Left ventricle myocardium inferior (tissue), 1 donor: ENCODE data around the gene ANP32A. TPM values are rescaled to one million over a fixed set of nuclear protein-coding genes. Genes with fewer than 3 reads are reported as not detected.

Source experiments
- DNase-seq: peaks from one replicate; pipeline ENCODE4 v3.0.0-alpha.2; 2020
- H3K27ac ChIP-seq: fragments of 200-600 bp; replicated peaks from 2 replicates; pipeline ENCODE4 v1.8.0; 2021
- H3K27me3 ChIP-seq: fragments of 200-600 bp; 2 replicates; pipeline ENCODE4 v1.8.0; 2021; ENCODE audit warnings: low read depth
- H3K36me3 ChIP-seq: fragments of 200-600 bp; 2 replicates; pipeline ENCODE4 v1.8.0; 2021
- H3K4me1 ChIP-seq: fragments of 200-600 bp; 2 replicates; pipeline ENCODE4 v1.8.0; 2021
- H3K4me3 ChIP-seq: fragments of 200-600 bp; 2 replicates; pipeline ENCODE4 v1.8.0; 2021; ENCODE audit warnings: mild to moderate bottlenecking, moderate library complexity
- H3K9me3 ChIP-seq: fragments of 200-600 bp; replicated peaks from 2 replicates; pipeline ENCODE4 v1.8.0; 2021
- CTCF ChIP-seq: fragments of 200-600 bp; IDR thresholded peaks from 2 replicates; pipeline ENCODE4 v1.8.0; 2021; ENCODE audit warnings: antibody characterized with exemption, mild to moderate bottlenecking, borderline replicate concordance
- intact Hi-C: fragments of 100-400 bp; cut with micrococcal nuclease; formaldehyde crosslinking; loops from one replicate; pipeline ENCODE4 v1.11.0; 2022
- total RNA-seq: library from RNA; stranded (reverse); fragmentation: NEBNext Ultra II Directional; extraction: Animal tissue kit (Norgen Biotek cat#: 25700); gene quantifications from one replicate; pipeline ENCODE4 v1.2.1, GENCODE V29; 2021
- donor health status: DM: no; HTN: yes; CAD: no; lungs with severe emphysema.

ANP32A gene
- total RNA-seq, 1 donor from 2014 or later = 150 TPM

DNA sequence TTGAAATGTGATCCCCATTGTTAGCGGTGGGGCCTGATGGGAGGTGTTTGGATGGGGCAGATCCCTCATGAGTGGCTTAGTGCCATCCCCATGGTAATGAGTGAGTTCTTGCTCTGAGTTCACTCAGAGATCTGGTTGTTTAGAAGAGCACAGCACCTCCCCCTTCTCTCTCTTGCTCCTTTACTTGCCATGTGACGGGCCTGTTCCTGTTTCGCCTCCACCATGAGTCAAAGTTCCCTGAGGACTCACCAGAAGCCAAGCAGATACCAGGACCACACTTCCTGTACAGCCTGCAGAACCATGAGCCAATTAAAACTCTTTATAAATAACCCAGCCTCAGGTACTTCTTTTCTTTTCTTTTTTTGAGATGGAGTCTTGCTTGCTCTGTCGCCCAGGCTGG lies 46.6 kb downstream of the ANP32A start:
- intact Hi-C loops = no loop called here
- no peak for DNase-seq
- Histone ChIP-seq H3K27ac (peak overlapping the region; percentile 75), H3K36me3 (peaks cover 8% of the 10 kb centered on the region), H3K4me1 (peaks cover 30% of the 10 kb centered on the region), H3K27me3 (no peaks in the 10 kb centered on the region), H3K9me3 (no peaks in the 10 kb centered on the region), H3K4me3 (no peak overlapping the region)
- no peak for TF ChIP-seq CTCF

DNA sequence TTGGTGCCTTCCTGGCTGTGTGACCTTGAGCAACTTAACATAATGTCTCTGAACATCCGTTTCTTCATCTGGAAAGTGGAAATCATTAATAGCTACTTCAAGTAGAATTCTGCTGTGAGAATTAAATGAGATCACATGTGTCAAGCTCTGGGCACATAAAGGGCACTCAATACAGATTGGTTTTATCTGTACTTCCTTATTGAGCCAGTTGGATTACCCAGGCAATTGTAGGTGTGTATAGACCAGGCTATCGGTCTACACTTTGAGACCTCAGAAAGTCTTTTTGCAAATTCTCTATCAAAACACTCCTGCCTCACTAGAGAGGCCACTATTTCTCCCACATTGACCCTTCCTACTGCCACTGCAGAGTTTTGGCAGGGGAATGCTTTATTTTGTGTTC lies 47.7 kb downstream of the ANP32A start:
- no peaks in the 10 kb centered on the region for H3K36me3 ChIP-seq
- no peaks in the 10 kb centered on the region for H3K27me3 ChIP-seq
- H3K4me1 ChIP-seq = peaks cover 30% of the 10 kb centered on the region
- intact Hi-C loops = no loop called here
- H3K4me3 ChIP-seq = no peak overlapping the region
- no peaks in the 10 kb centered on the region for H3K9me3 ChIP-seq
- TF ChIP-seq CTCF = no peak
- no peak overlapping the region for H3K27ac ChIP-seq
- no peak for DNase-seq

DNA sequence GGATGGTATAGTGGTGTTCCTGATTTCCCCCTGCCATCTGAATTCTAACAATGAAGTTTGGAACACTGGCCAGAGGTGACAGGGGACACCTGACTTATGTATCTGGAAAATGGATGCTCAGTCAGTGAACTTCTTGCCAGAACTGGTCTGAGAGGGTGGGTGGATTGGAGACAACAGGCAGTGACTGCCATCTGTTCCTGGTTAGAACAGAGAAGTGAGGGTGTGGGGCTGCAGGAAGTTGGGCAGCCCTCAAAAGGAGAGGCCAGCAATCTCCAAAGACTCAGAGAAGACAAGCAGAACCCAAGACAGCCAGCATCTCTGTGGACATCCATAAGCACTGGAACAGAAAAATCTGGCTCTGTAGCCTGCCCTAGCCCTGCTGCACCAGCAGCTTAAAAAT lies 50.5 kb downstream of the ANP32A start:
- intact Hi-C loops = no loop called here
- Histone ChIP-seq H3K9me3 (no peaks in the 10 kb centered on the region), H3K4me3 (no peak overlapping the region), H3K27me3 (no peaks in the 10 kb centered on the region), H3K27ac (no peak overlapping the region), H3K36me3 (no peaks in the 10 kb centered on the region), H3K4me1 (peaks cover 17% of the 10 kb centered on the region)
- no peak for TF ChIP-seq CTCF
- DNase-seq = no peak

DNA sequence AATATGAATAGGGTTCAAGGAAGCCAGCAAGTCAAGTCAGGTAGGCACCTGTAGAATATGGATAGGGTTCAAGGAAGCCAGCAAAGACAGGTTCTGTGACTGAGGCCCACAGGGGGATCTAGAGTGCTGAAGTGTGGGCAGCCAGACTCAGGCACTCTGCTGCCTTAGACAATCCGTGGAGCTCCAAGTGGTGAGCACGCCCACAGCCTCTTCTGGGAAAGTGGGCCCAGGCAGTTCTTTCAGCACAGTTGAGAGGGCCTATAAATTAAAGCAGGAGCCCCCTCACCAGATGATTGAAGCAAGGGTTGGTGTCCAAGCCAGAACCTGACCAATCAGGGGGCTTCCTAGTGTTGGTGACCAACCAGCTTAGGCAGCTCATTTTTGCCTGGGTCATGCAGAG lies 51.0 kb downstream of the ANP32A start:
- H3K4me3 ChIP-seq = no peak overlapping the region
- no peak overlapping the region for H3K27ac ChIP-seq
- no peaks in the 10 kb centered on the region for H3K9me3 ChIP-seq
- no peaks in the 10 kb centered on the region for H3K27me3 ChIP-seq
- DNase-seq = no peak
- TF ChIP-seq CTCF = no peak
- H3K36me3 ChIP-seq = no peaks in the 10 kb centered on the region
- H3K4me1 ChIP-seq = peaks cover 12% of the 10 kb centered on the region
- intact Hi-C loops = no loop called here

DNA sequence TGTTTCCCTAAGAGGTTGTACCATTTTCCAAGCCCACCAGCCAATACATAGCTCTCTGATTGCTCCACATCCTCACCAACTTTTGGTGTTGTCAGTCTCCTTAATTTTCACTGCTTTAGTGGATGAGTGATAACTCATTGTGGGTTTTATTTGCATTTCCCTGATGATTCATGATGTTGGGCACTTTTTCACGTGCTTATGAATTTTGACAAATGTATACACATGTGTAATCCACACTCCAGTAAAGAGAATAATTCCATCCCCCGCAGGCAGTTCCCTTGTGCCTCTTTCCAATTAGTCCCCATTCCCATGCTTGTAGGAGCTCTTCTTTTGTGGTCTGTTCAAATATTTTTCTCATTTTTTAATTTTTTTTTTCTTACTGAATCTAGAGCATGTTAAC lies 52.4 kb downstream of the ANP32A start:
- H3K36me3 ChIP-seq = no peaks in the 10 kb centered on the region
- no peaks in the 10 kb centered on the region for H3K9me3 ChIP-seq
- no peak overlapping the region for H3K4me3 ChIP-seq
- intact Hi-C loops = no loop called here
- no peak for DNase-seq
- H3K4me1 ChIP-seq = peaks cover 8% of the 10 kb centered on the region
- no peak overlapping the region for H3K27ac ChIP-seq
- TF ChIP-seq CTCF = no peak
- H3K27me3 ChIP-seq = no peaks in the 10 kb centered on the region

DNA sequence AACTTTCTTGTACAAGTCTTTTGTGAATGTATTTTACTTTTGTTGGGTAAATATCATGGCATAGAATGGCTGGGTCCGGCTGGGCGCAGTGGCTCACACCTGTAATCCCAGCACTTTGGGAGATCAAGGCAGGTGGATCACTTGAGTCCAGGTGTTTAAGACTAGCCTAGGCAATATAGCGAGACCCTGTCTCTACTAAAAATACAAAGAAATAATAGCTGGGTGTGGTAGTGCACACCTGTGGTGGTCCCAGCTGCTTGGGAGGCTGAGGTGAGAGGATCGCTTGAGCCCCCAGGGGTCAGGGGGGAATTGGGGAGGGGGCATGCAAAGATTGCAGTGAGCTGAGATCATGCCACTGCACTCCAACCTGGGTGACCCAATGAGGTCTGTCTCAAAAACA lies 52.9 kb downstream of the ANP32A start:
- Histone ChIP-seq H3K4me1 (peaks cover 8% of the 10 kb centered on the region), H3K36me3 (no peaks in the 10 kb centered on the region), H3K4me3 (no peak overlapping the region), H3K9me3 (no peaks in the 10 kb centered on the region), H3K27ac (no peak overlapping the region), H3K27me3 (no peaks in the 10 kb centered on the region)
- DNase-seq = no peak
- intact Hi-C loops = no loop called here
- no peak for TF ChIP-seq CTCF
